Measurements from ENCODE around the gene PCK2. TPM values are rescaled to one million over a fixed set of nuclear protein-coding genes. Genes with fewer than 3 reads are reported as not detected.

The PCK2 gene
- total and polyA plus RNA-seq, 2 of the 8 experiments (the other 6 are each of a cell fraction or from before 2014, with no cell fraction given), result 81.9 to 115 TPM

DNA sequence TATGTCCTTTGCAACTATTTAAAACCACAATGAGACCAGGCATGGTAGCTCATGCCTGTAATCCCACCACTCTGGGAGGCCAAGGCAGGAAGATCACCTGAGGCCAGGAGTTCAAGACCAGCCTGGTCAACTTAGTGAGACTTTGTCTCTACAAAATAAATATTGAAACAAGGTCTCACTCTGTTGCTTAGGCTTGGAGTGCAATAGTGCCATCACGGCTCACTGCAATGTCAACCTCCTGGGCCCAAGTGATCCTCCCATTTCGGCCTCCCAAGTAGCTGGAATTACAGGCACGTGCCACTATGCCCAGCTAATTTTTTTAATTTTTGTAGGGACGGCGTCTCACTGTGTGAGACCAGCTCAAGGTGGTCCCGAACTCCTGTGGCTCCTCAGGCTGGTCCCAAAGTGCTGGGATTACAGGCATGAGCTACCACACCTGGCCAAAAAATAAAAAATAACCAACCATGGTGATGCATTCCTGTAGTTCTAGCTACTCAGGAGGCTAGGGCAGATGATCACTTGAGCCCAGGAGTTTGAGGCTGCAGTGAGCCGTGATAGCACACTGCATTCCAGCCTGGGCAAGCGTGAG, 35.4 kb downstream of the PCK2 start:
- Histone ChIP-seq H2BK12ac (ENCODE audit: low read depth, low read length) (no peak overlapping the region), H4K8ac (ENCODE audit: extremely low read depth, insufficient read depth, low read length) (no peak overlapping the region), H3K27ac (ENCODE audit: low read depth, low read length) (no peak overlapping the region), H4K91ac (replicated peaks; ENCODE audit: insufficient read length, low read length) (no peak overlapping the region), H3K4ac (replicated peaks; ENCODE audit: insufficient read length, low read depth, low read length) (no peak overlapping the region), H3K23ac (ENCODE audit: insufficient read length) (no peak overlapping the region), H2AK5ac (ENCODE audit: low read depth, low read length) (no peak overlapping the region), H3K56ac (replicated peaks; ENCODE audit: insufficient read length, low read depth, low read length) (no peak overlapping the region), H4K20me1 (replicated peaks in 1 of 2; ENCODE audit: control insufficient read depth in 1 of 2, insufficient read depth in 2 of 2, low read length in 2 of 2) (no peaks in the 10 kb centered on the region), H2BK20ac (ENCODE audit: low read length) (no peak overlapping the region), H3K4me1 (replicated peaks in 1 of 4; ENCODE audit: control insufficient read depth in 3 of 4, insufficient read depth in 4 of 4, low read length in 3 of 4) (no peaks in the 10 kb centered on the region), H2BK15ac (ENCODE audit: low read length) (no peak overlapping the region), H3K79me1 (ENCODE audit: low read depth, low read length) (no peaks in the 10 kb centered on the region), H3K79me2 (ENCODE audit: control insufficient read depth in 1 of 2, insufficient read depth in 2 of 2, low read length in 2 of 2) (no peaks in the 10 kb centered on the region), H3K27me3 (replicated peaks in 1 of 4; ENCODE audit: control insufficient read depth in 3 of 4, extremely low read depth in 1 of 4, insufficient read depth in 3 of 4, low read length in 3 of 4) (no peaks in the 10 kb centered on the region), H3K9ac (replicated peaks in 1 of 4; ENCODE audit: extremely low read depth in 1 of 4, low read depth in 3 of 4, low read length in 3 of 4) (no peak overlapping the region), H2BK120ac (replicated peaks; ENCODE audit: low read depth, low read length) (no peak overlapping the region), H3K4me2 (ENCODE audit: insufficient read depth in 1 of 2, low read depth in 2 of 2, low read length in 2 of 2) (no peak overlapping the region), H2AFZ (ENCODE audit: low read length) (no peak overlapping the region), H3K9me3 (ENCODE audit: insufficient read depth in 2 of 2, low read depth in 1 of 2, low read length in 1 of 2) (no peaks in the 10 kb centered on the region), H3K23me2 (ENCODE audit: low read depth, low read length) (no peaks in the 10 kb centered on the region), H2BK5ac (ENCODE audit: low read depth, low read length) (no peak overlapping the region), H3K36me3 (ENCODE audit: control insufficient read depth in 2 of 4, insufficient read depth in 4 of 4, low read length in 3 of 4) (no peaks in the 10 kb centered on the region), H4K5ac (ENCODE audit: insufficient read length, low read depth, low read length) (no peak overlapping the region), H3K18ac (ENCODE audit: extremely low read depth, low read length) (no peak overlapping the region), H3K14ac (ENCODE audit: insufficient read length) (no peak overlapping the region), H3K4me3 (ENCODE audit: extremely low read depth in 1 of 4, insufficient read depth in 2 of 4, low read depth in 3 of 4, low read length in 4 of 4) (no peak overlapping the region)
- no peak for DNase-seq (ENCODE audit: low read depth in 1 of 2, low spot score in 2 of 2)
- ChIA-PET CTCF (ENCODE audit: partially characterized antibody) (interaction anchor here (0.6 to 0.9 kb wide), 3 partner anchors 14 to 175 kb away, joined by 3 to 5 read pairs (median 3); no protein-coding TSS in a partner anchor), POLR2A (ENCODE audit: partially characterized antibody) (interaction anchor here (0.9 to 11.1 kb wide), 8 partner anchors 7 to 108 kb away, joined by 3 to 96 read pairs (median 3); partner anchors contain the start of genes DCAF11, EMC9, NRL and PCK2)
- WGBS, 2 experiments (ENCODE audit: extremely low coverage in 1 of 2, insufficient coverage in 1 of 2, insufficient read length in 1 of 2, insufficient replicate concordance in 2 of 2, low coverage in 1 of 2, low lambda C conversion rate in 2 of 2, missing lambda C conversion rate in 1 of 2), result 91% methylated on average over 8 of the region's 8 CpGs; no CpG with 5 or more reads in 1 of the 2 experiments
- no peak for FAIRE-seq
- TF ChIP-seq, protein P1, sequence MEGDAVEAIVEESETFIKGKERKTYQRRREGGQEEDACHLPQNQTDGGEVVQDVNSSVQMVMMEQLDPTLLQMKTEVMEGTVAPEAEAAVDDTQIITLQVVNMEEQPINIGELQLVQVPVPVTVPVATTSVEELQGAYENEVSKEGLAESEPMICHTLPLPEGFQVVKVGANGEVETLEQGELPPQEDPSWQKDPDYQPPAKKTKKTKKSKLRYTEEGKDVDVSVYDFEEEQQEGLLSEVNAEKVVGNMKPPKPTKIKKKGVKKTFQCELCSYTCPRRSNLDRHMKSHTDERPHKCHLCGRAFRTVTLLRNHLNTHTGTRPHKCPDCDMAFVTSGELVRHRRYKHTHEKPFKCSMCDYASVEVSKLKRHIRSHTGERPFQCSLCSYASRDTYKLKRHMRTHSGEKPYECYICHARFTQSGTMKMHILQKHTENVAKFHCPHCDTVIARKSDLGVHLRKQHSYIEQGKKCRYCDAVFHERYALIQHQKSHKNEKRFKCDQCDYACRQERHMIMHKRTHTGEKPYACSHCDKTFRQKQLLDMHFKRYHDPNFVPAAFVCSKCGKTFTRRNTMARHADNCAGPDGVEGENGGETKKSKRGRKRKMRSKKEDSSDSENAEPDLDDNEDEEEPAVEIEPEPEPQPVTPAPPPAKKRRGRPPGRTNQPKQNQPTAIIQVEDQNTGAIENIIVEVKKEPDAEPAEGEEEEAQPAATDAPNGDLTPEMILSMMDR (IDR thresholded peaks at IDR 0.05; ENCODE audit: control extremely low read depth in 1 of 3, insufficient read depth in 1 of 3, low read depth in 1 of 3, low read length in 3 of 3), result no peak
- TF ChIP-seq BCL11A (IDR thresholded peaks at IDR 0.05; ENCODE audit: low read depth in 2 of 2, low read length in 2 of 2), result no peak

Measured in H1 (cell line).